ENCODE results near the gene SLC39A6. TPM values are rescaled to one million over a fixed set of nuclear protein-coding genes. Genes with fewer than 3 reads are reported as not detected.
A peak's percentile ranks its signal among the peaks of the same experiment; 100 is the strongest.

SLC39A6 gene
- total and polyA plus RNA-seq, 12 donors, result 4.3 to 79.1 (median 39.2) TPM

GRCh38 chr18:36101943-36102342 lies 27.2 kb downstream of the SLC39A6 start:
- Histone ChIP-seq H3K27me3 (no peaks in the 10 kb centered on the region), H3K9me3 (replicated peaks in 1 of 3) (no peaks in the 10 kb centered on the region), H3K4me1 (replicated peaks in 1 of 2) (no peaks in the 10 kb centered on the region), H3K27ac (no peak overlapping the region), H3K4me3 (no peak overlapping the region), H3K36me3 (replicated peaks in 1 of 2) (no peaks in the 10 kb centered on the region)
- TF ChIP-seq POLR2A (IDR thresholded peaks at IDR 0.05) (no peak), CTCF (IDR thresholded peaks at IDR 0.05) (no peak)
- intact Hi-C loops (cut with DNase I), result no loop called here
- WGBS, 4 donors, result 87 to 93% (median 92%) methylated on average over 7 of the region's 7 CpGs
- no peak for DNase-seq

- no peak overlapping the region for H3K27ac ChIP-seq
- TF ChIP-seq CTCF (IDR thresholded peaks at IDR 0.05), result no peak
- TF ChIP-seq POLR2A (IDR thresholded peaks at IDR 0.05), result no peak
- no peaks in the 10 kb centered on the region for H3K4me1 ChIP-seq (replicated peaks in 1 of 2)
- intact Hi-C loops (cut with DNase I), result loop anchor here (5.0 kb wide), 1 partner anchor 188 kb away; no protein-coding TSS in a partner anchor
- no peak overlapping the region for H3K4me3 ChIP-seq
- H3K27me3 ChIP-seq, result no peaks in the 10 kb centered on the region
- H3K36me3 ChIP-seq (replicated peaks in 1 of 2), result no peaks in the 10 kb centered on the region
- DNase-seq, result no peak
- H3K9me3 ChIP-seq (replicated peaks in 1 of 3), result no peaks in the 10 kb centered on the region
Observed at GRCh38 chr18:36099311-36099710, 29.8 kb downstream of the SLC39A6 start.

GRCh38 chr18:36096955-36097354 lies 32.2 kb downstream of the SLC39A6 start:
- Histone ChIP-seq H3K4me3 (no peak overlapping the region), H3K27me3 (no peaks in the 10 kb centered on the region), H3K4me1 (replicated peaks in 1 of 2) (no peaks in the 10 kb centered on the region), H3K27ac (no peak overlapping the region), H3K9me3 (replicated peaks in 1 of 3) (no peaks in the 10 kb centered on the region), H3K36me3 (replicated peaks in 1 of 2) (no peaks in the 10 kb centered on the region)
- DNase-seq, result no peak
- TF ChIP-seq CTCF (IDR thresholded peaks at IDR 0.05) (no peak), POLR2A (IDR thresholded peaks at IDR 0.05) (no peak)
- intact Hi-C loops (cut with DNase I), result loop anchor here (5.0 kb wide), 1 partner anchor 190 kb away; no protein-coding TSS in a partner anchor

DNA sequence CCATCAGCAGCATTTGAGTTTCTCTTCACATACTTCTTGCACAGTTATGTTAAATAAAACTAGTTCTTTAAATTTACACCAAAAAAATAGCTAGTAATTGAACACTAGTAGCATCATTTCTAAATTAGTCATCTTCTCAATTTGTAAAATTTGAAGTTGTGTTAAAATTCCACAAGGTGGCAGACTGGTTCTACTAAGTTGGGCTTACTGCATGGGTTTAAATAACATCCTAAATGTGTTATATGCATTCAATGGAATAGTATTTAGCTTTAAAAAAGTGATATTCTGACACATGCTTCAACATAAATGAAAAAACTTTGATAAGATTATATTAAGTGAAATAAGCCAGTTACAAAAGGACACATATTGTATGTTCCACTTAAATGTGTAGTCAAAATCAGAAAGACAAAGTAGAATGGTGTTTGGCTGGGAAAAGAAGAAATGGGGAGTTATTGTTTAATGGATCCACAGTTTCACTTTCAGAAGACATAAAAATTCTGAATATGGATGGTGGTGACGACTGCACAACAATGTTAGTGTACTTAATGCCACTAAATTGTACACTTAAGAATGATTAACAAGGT lies 33.1 kb downstream of the SLC39A6 start:
- DNase-seq, result no peak
- Histone ChIP-seq H3K36me3 (replicated peaks in 1 of 2) (no peaks in the 10 kb centered on the region), H3K4me1 (replicated peaks in 1 of 2) (no peaks in the 10 kb centered on the region), H3K9me3 (replicated peaks in 1 of 3) (no peaks in the 10 kb centered on the region), H3K27me3 (no peaks in the 10 kb centered on the region), H3K27ac (no peak overlapping the region), H3K4me3 (no peak overlapping the region)
- WGBS, 4 donors, result 7 to 19% (median 16%) methylated on average over 1 of the region's 1 CpG
- intact Hi-C loops (cut with DNase I), result loop anchor here (5.0 kb wide), 1 partner anchor 191 kb away; no protein-coding TSS in a partner anchor
- TF ChIP-seq CTCF (IDR thresholded peaks at IDR 0.05), result peak; percentile 39 to 80 (median 64)
- TF ChIP-seq POLR2A (IDR thresholded peaks at IDR 0.05), result no peak

Measured in adrenal gland (tissue), 12 donors.